ENCODE data around the gene ZNF780B.

DNA sequence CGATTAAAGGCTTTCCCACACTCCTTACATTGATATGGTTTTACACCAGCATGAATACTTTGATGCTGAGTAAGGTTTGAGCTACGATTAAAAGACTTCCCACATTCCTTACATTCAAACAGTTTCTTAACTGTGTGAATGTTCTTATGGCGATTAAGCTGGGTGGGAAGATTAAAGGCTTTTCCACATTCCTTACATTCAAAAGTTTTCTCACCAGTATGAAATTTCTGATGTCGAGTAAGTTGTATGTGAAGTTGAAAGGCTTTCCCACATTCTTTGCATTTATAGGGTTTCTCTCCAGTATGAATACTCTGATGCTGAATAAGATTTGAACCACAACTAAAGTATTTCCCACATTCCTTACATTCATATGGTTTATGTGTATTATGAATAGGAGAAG lies 20.0 kb downstream of the ZNF780B start:
- no peak for TF ChIP-seq POLR2AphosphoS5 (IDR thresholded peaks at IDR 0.05)
- TF ChIP-seq, protein P1, sequence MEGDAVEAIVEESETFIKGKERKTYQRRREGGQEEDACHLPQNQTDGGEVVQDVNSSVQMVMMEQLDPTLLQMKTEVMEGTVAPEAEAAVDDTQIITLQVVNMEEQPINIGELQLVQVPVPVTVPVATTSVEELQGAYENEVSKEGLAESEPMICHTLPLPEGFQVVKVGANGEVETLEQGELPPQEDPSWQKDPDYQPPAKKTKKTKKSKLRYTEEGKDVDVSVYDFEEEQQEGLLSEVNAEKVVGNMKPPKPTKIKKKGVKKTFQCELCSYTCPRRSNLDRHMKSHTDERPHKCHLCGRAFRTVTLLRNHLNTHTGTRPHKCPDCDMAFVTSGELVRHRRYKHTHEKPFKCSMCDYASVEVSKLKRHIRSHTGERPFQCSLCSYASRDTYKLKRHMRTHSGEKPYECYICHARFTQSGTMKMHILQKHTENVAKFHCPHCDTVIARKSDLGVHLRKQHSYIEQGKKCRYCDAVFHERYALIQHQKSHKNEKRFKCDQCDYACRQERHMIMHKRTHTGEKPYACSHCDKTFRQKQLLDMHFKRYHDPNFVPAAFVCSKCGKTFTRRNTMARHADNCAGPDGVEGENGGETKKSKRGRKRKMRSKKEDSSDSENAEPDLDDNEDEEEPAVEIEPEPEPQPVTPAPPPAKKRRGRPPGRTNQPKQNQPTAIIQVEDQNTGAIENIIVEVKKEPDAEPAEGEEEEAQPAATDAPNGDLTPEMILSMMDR (IDR thresholded peaks at IDR 0.05) = no peak
- TF ChIP-seq EP300 (IDR thresholded peaks at IDR 0.05) = no peak

All from suprapubic skin (tissue), 4 donors.